Thoracic aorta endothelial cell (primary cell): ENCODE measurements around the gene DNAJB4. TPM values are rescaled to one million over a fixed set of nuclear protein-coding genes. Genes with fewer than 3 reads are reported as not detected.

Source experiments
- small RNA-seq: library from RNA; depleted of rRNA; stranded (forward); fragments of <200 nt; gene quantifications from one replicate; pipeline ENCODE3, GENCODE V24; 2012
- total RNA-seq: library from RNA; depleted of rRNA; stranded (reverse); fragments of >200 nt; gene quantifications from 2 replicates; pipeline ENCODE4 v1.2.3, GENCODE V29; 2012

Gene DNAJB4
- 200 and 255 TPM in 2 replicates for total RNA-seq

DNA sequence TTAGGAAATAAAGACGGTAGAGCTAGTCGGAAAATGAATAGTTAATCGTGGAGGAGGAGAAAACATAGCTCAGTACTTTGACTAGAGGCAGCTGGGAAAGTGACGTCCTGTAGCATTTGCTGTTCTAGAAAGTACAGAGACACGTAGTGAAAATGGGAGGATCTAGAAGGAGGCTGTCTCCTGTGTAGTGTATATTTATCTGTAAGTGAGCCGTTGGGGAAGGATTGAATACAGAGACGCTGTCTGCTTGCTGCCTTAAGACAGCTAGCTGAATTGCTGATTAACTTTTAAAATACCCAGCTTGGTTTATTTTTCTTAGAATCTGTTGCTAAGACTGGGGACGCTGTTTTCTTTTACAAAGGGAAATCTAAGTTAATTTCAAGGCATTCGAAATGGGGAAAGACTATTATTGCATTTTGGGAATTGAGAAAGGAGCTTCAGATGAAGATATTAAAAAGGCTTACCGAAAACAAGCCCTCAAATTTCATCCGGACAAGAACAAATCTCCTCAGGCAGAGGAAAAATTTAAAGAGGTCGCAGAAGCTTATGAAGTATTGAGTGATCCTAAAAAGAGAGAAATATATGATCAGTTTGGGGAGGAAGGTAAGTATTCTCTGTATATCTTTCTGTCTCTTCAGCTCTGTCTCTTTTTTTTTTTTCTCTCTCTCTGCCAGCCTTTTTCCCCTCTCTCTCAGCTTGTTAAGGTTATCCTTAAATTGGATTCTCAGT is at the start of gene DNAJB4:
DNAJB4 (plus strand) TSS at position 221 of the 729 bp plus-strand sequence; CDS start at position 393, 172 bp downstream.

DNA sequence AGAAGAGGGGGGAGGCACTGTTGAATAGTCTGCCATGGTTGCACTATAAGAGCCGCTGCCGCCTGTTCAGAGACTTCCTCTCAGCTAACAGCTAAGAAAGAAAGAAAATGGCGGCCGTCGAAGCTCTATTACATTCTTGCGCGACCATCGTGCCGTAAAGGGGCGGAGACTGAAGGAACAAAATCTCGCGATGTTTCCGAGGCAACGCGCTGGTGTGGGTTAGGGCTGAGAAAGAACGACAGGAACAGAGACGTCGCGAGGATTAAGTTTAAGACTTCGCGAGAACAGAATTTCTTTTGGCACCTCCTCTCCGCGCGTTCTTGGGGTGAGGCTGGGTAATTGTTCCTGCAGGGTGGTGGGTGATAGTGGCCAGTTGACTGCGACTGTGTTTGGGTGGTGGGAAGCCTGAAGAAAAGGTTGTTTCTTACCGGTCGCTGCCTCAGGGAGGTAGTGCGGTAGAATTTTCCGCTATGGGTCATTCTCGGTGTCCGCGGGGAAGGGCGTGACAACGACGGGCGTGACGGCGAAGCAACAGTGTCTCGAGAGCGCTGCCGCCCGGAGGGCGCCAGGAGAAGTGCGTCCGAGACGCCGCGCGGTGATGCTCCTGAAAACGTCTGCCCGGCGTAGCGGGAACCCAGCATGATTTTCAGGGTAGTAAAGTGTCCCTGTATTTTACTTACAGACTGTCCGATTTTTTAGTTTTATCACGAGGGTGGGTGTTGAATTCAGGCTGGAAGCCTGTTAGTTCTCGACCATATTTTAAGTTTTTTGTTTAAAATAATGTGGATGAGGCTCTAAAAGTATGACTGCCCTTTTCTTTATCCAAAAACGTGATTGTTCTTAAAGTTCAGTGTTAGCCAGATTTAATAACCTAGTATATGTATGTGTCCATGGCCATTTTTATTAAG is 25.5 kb upstream of the DNAJB4 start, which contains the start of gene FUBP1:
FUBP1 (minus strand) TSS at position 104 of the 908 bp plus-strand sequence; CDS start at position 36, 68 bp downstream.

DNA sequence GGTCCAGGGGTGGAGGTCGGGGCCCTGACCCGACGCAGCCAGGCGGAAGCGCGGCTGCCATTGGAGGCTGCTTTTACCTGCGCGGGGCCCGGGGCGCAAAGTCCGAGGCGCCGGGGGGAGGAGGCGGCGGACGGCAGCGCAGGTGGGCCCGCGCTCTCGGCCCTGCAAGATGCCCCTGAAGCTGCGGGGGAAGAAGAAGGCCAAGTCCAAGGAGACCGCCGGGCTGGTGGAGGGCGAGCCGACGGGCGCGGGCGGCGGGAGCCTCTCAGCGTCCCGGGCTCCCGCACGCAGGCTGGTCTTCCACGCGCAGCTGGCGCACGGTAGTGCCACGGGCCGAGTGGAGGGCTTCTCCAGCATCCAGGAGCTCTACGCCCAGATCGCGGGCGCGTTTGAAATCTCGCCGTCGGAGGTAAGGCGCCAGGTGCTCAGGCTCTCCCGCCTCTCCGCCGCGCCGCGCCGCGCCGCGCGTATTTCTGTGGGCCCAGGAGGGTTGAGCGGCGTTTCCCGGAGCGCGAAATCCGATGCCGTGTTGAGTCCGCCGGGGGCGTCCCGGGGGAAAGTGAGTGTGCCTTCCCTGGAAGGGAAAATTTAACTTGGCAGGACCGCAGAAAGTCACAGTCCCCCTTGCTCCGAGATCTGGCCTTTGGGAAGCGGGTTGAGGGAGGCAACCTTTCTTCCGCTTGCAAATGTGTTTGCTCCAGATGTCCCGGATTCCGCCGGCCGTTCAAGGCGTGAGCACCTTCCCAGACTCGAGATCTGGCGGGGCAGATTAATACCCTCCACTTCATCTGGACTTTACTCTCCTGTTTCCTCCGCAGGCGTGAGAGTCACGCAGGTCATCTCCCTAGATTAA is 41.4 kb downstream of the DNAJB4 start, which contains the start of gene GIPC2:
GIPC2 (plus strand) TSS at position 41 of the 853 bp plus-strand sequence; CDS start at position 170, 129 bp downstream.

Small RNA genes within 50 kb of the gene (small RNA-seq; reads per million reads assigned to genes)
- gene AC103591.3 = 2.1 reads per million, percentile 51 among the genes with 10 or more reads in this experiment

Other genes with a start within 250 kb of the DNAJB4 start
- gene USP33, start 245.1 kb upstream of the DNAJB4 start, total RNA-seq = 91.0 and 97.6 TPM in 2 replicates
- 24.1 and 24.4 TPM in 2 replicates for gene MIGA1, start 225.3 kb upstream of the DNAJB4 start, total RNA-seq
- 3.8 and 6.1 TPM in 2 replicates for gene NEXN, start 116.3 kb upstream of the DNAJB4 start, total RNA-seq
- 199 and 239 TPM in 2 replicates for gene FUBP1, start 25.9 kb upstream of the DNAJB4 start, total RNA-seq
- 19.3 and 30.9 TPM in 2 replicates for gene GIPC2, start 41.0 kb downstream of the DNAJB4 start, total RNA-seq